Lower leg skin (tissue), 3 donors: ENCODE data around the gene IL12A.

ENCODE experiments used
- POLR2A ChIP-seq, 2 donors: fragments of 450-650 bp; IDR thresholded peaks; one replicate each; pipeline ENCODE4 v1.6.1; 2016 to 2017; ENCODE audit warnings: antibody characterized with exemption in 2 of 2, mild to moderate bottlenecking in 1 of 2, moderate library complexity in 1 of 2
- TF ChIP-seq, protein P1 (sequence below), 3 donors: fragments of 450-650 bp; IDR thresholded peaks; one replicate each; pipeline ENCODE4 v1.5.1; 2016; ENCODE audit warnings: antibody characterized with exemption in 3 of 3, mild to moderate bottlenecking in 3 of 3, moderate library complexity in 2 of 3

DNA sequence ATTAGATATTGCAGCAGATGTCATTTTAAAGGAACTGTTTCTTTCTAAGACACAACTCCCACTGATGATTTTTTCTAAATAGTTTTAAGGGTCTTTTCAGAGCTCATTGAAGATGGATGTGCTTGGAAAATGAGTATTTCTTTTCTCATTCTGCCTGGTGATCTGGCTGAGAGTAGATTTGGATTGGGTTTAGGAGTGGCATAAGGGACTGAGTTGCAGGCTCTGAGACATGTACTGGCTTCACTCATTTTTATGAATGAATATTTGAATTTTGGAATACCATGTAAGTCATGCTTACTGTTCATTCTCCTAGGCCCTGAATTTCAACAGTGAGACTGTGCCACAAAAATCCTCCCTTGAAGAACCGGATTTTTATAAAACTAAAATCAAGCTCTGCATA, 6.5 kb downstream of the IL12A start:
- TF ChIP-seq, protein P1, sequence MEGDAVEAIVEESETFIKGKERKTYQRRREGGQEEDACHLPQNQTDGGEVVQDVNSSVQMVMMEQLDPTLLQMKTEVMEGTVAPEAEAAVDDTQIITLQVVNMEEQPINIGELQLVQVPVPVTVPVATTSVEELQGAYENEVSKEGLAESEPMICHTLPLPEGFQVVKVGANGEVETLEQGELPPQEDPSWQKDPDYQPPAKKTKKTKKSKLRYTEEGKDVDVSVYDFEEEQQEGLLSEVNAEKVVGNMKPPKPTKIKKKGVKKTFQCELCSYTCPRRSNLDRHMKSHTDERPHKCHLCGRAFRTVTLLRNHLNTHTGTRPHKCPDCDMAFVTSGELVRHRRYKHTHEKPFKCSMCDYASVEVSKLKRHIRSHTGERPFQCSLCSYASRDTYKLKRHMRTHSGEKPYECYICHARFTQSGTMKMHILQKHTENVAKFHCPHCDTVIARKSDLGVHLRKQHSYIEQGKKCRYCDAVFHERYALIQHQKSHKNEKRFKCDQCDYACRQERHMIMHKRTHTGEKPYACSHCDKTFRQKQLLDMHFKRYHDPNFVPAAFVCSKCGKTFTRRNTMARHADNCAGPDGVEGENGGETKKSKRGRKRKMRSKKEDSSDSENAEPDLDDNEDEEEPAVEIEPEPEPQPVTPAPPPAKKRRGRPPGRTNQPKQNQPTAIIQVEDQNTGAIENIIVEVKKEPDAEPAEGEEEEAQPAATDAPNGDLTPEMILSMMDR (IDR thresholded peaks at IDR 0.05): no peak
- no peak for TF ChIP-seq POLR2A (IDR thresholded peaks at IDR 0.05)
